ENCODE results near the gene IKZF3. TPM values are rescaled to one million over a fixed set of nuclear protein-coding genes. Genes with fewer than 3 reads are reported as not detected.

IKZF3 gene
- total and polyA plus RNA-seq, 8 donors: 0.12 to 1.2 (median 0.61) TPM

DNA sequence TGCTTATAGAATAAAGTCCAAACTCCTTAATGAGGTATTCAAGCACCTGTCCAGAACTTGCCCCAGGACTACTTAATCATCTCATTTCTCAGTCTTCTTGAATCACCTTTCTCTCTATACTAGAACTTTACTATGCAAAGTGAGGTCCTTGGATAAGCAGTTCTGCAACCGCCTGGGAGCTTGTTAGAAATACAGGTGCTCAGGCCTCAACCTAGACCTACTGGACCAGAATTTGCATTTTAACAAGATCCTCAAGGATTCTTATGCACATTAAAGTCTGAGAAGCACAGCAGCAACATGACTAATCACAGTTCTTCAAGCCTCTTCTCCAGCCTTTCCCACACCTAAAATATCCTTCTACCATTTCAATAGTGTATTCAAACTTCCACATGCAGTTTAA is 64.7 kb downstream of the IKZF3 start:
- 67 to 90% methylated on average over 1 of the region's 1 CpG for WGBS, 2 donors
- Histone ChIP-seq H3K27me3 (no peaks in the 10 kb centered on the region), H3K36me3 (no peaks in the 10 kb centered on the region), H3K27ac (no peak overlapping the region), H3K9me3 (no peaks in the 10 kb centered on the region), H3K4me1 (no peaks in the 10 kb centered on the region), H3K4me3 (no peak overlapping the region)
- no peak for FAIRE-seq
- no peak for TF ChIP-seq CTCF (IDR thresholded peaks at IDR 0.05)
- no peak for ATAC-seq
- DNase-seq: no peak
- intact Hi-C loops (cut with DNase I): no loop called here

DNA sequence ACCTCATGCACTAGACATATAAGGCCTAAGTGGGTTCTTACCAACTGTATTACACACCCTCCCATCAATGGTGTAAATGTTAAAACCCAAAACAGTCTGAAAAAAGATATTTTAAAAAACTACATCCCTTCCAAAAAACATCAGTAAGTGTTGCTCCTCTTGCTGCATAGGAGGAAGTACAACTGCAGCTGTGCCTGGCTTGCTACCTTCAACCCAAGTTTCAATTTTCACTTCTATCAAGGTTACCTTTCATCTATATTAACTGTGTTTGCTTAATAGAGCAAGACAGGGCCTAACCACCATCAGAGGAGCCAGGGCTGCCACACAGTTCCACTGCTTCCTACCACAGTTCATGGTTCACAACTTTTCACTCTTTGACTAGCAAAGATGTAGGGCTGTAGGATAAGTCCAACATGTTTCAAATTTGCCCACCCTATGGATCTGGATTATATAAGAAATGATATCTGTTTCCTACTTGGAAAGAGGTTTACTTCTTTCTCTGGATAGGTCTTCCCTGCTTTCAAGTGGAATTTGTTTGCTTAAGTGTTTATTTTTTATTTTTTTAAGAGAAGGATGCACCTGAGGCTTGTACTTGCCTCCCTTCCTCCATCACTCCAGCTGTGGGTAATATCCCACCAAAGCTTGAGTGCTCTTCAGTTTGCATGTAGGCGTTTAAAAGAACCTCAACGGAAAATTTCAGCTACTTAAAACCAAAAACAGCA is 69.7 kb downstream of the IKZF3 start:
- H3K9me3 ChIP-seq: no peaks in the 10 kb centered on the region
- H3K4me3 ChIP-seq: no peak overlapping the region
- no peak for ATAC-seq
- no peak for TF ChIP-seq CTCF (IDR thresholded peaks at IDR 0.05)
- 65 to 79% methylated on average over 2 of the region's 2 CpGs for WGBS, 2 donors
- no peaks in the 10 kb centered on the region for H3K27me3 ChIP-seq
- no peaks in the 10 kb centered on the region for H3K36me3 ChIP-seq
- no peak for FAIRE-seq
- DNase-seq: no peak
- intact Hi-C loops (cut with DNase I): no loop called here
- no peak overlapping the region for H3K27ac ChIP-seq
- H3K4me1 ChIP-seq: no peaks in the 10 kb centered on the region

DNA sequence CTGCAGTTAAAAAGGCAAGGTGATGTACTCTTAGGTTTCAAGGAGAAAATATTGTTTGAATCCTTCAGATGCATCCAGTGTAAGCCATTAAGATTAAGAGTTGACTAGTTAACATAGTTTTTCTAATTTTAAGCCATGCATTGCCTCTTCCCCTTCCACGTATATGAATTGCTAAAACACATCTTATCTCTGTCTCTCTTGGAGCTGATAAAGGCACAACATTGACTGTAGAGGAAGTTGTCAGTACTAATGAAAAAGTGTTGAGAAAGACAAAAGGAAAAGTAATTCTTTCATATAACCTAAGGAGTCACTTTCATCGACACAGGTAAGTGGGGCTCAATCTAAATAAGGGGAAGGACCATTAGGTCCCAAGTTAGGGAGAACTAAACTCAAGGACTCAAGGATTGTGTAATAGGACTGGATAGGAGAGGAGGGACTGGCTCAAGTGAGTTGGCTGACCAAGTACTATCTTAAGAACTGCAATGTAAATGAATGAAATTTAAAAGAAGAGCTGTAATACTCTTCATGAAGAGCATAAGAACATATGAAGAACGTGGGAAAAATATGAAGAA is 70.7 kb downstream of the IKZF3 start:
- no peaks in the 10 kb centered on the region for H3K36me3 ChIP-seq
- intact Hi-C loops (cut with DNase I): no loop called here
- H3K27me3 ChIP-seq: no peaks in the 10 kb centered on the region
- H3K4me1 ChIP-seq: no peaks in the 10 kb centered on the region
- TF ChIP-seq CTCF (IDR thresholded peaks at IDR 0.05): no peak
- no peak for ATAC-seq
- no peak overlapping the region for H3K4me3 ChIP-seq
- WGBS, 2 donors: 38 to 45% methylated on average over 3 of the region's 3 CpGs
- FAIRE-seq: no peak
- no peaks in the 10 kb centered on the region for H3K9me3 ChIP-seq
- no peak overlapping the region for H3K27ac ChIP-seq
- no peak for DNase-seq

DNA sequence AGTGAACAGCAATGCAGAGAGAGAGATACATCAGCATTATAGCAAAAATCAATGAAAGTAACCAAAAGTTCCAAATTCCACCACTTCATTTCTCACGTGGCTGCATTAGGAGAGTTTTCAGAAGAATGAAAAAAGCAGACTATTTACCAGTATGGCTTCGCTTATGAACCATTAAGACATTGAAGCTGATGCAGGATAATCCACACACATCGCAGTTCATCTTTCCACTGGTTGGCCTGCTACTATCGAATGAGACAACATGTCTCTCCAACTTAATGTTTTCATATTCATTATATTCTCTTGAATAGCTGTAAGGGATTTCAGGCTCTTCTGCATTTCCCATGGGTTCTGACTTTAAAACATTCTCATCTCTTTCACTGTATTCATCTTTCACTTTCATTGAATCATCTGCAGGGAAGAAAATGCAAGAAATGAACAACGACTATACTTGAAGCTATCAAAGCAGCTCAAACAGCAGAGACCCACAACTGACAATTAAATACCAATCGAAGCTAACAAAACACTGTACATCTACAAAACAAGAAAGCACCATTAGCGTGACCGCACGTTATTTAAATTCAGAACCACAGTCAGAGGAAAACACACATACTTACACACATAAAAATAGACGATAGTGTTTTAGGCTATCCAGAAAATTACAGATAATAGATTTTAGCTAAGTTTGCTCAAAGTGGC is 71.4 kb downstream of the IKZF3 start:
- no peaks in the 10 kb centered on the region for H3K27me3 ChIP-seq
- TF ChIP-seq CTCF (IDR thresholded peaks at IDR 0.05): no peak
- DNase-seq: no peak
- 70 to 74% methylated on average over 10 of the region's 10 CpGs for WGBS, 2 donors
- H3K36me3 ChIP-seq: no peaks in the 10 kb centered on the region
- intact Hi-C loops (cut with DNase I): no loop called here
- H3K27ac ChIP-seq: no peak overlapping the region
- no peaks in the 10 kb centered on the region for H3K9me3 ChIP-seq
- H3K4me3 ChIP-seq: no peak overlapping the region
- FAIRE-seq: no peak
- no peaks in the 10 kb centered on the region for H3K4me1 ChIP-seq
- no peak for ATAC-seq
